ENCODE data around the gene CILP. TPM values are rescaled to one million over a fixed set of nuclear protein-coding genes. Genes with fewer than 3 reads are reported as not detected.
"Not testable (repeated sequence)": the region's sequence is repeated elsewhere in the genome, so short reads cannot be mapped to it uniquely, and the experiment has no call there.

The CILP gene
- total and polyA plus RNA-seq, 7 donors: 0.92 to 205 (median 26.7) TPM

- 0% methylated on average over 70 of the region's 70 CpGs for WGBS, 2 donors
- intact Hi-C loops (cut with DNase I): loop anchor here (1.0 kb wide), 1 partner anchor 101 kb away; the partner anchor contains the start of gene PARP16
- TF ChIP-seq EP300 (IDR thresholded peaks at IDR 0.05) (peak in 1 of 4 donors; percentile 20), POLR2A (IDR thresholded peaks at IDR 0.05) (peak; percentile 63 to 74), POLR2AphosphoS5 (IDR thresholded peaks at IDR 0.05) (peak; percentile 59 to 85 (median 76))
- TF ChIP-seq, protein P1, sequence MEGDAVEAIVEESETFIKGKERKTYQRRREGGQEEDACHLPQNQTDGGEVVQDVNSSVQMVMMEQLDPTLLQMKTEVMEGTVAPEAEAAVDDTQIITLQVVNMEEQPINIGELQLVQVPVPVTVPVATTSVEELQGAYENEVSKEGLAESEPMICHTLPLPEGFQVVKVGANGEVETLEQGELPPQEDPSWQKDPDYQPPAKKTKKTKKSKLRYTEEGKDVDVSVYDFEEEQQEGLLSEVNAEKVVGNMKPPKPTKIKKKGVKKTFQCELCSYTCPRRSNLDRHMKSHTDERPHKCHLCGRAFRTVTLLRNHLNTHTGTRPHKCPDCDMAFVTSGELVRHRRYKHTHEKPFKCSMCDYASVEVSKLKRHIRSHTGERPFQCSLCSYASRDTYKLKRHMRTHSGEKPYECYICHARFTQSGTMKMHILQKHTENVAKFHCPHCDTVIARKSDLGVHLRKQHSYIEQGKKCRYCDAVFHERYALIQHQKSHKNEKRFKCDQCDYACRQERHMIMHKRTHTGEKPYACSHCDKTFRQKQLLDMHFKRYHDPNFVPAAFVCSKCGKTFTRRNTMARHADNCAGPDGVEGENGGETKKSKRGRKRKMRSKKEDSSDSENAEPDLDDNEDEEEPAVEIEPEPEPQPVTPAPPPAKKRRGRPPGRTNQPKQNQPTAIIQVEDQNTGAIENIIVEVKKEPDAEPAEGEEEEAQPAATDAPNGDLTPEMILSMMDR (IDR thresholded peaks at IDR 0.05): no peak
- DNase-seq: peak; percentile 97
- H3K27ac ChIP-seq: peak within 1 kb of the TSS; percentile 94 to 98 (median 96)
- no peaks in the 10 kb centered on the region for H3K9me3 ChIP-seq
- peak within 1 kb of the TSS; percentile 74 to 98 (median 88) for H3K4me3 ChIP-seq
- peaks cover 0 to 1% (median 0%) of the 10 kb centered on the region in 4 donors for H3K36me3 ChIP-seq
- H3K27me3 ChIP-seq: no peaks in the 10 kb centered on the region
- H3K4me1 ChIP-seq: peaks cover 0 to 46% (median 37%) of the 10 kb centered on the region in 4 donors
Observed at GRCh38 chr15:65184868-65185717, 26.2 kb downstream of the CILP start, which contains the start of gene CLPX. CLPX (minus strand) TSS chr15:65185342; CDS start chr15:65185153, 189 bp downstream.

DNA sequence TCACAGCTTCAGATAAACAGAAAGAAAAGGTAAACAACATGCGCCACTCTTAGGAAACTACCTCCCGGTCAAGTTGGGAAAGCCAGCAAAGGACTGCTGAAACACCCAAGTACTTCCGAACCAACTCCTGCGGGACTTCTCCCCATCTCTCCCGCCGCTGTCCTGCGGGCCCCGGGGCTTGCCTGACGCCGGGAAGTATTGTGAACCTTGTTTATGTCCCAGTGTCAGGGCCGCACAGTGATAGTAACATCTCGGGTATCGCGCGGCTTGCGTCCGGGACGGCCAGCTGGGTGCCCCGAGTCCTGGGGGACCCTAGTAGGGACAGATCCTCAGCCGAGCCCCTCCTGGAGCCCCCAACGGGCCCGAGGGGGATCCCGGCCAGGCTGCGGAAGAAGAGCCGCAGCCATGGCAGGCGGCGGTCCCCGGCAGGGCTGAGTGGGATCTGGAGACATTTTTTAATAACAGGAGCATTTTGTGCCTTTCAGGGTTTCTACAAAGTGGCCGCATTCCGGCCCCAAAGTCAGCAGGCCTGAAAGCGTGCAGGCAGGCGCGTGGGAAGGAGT, 26.9 kb downstream of the CILP start:
- 0% methylated on average over 33 of the region's 33 CpGs for WGBS, 2 donors
- Histone ChIP-seq H3K4me3 (peak overlapping the region; percentile 74 to 98 (median 88)), H3K27me3 (no peaks in the 10 kb centered on the region), H3K27ac (peak overlapping the region; percentile 94 to 98 (median 96)), H3K36me3 (peaks cover 0 to 8% (median 0%) of the 10 kb centered on the region in 4 donors), H3K9me3 (no peaks in the 10 kb centered on the region), H3K4me1 (peaks cover 0 to 52% (median 36%) of the 10 kb centered on the region in 4 donors)
- intact Hi-C loops (cut with DNase I): loop anchor here (1.0 kb wide), 1 partner anchor 102 kb away; the partner anchor contains the start of gene PARP16
- TF ChIP-seq POLR2AphosphoS5 (IDR thresholded peaks at IDR 0.05): peak in 3 of 4 donors; percentile 27 to 53 (median 39)
- TF ChIP-seq, protein P1 (IDR thresholded peaks at IDR 0.05): no peak
- TF ChIP-seq POLR2A (IDR thresholded peaks at IDR 0.05): peak in 1 of 2 donors; percentile 15
- peak; percentile 86 for DNase-seq

GRCh38 chr15:65183865-65184159, 27.5 kb downstream of the CILP start:
- no peaks in the 10 kb centered on the region for H3K27me3 ChIP-seq

DNA sequence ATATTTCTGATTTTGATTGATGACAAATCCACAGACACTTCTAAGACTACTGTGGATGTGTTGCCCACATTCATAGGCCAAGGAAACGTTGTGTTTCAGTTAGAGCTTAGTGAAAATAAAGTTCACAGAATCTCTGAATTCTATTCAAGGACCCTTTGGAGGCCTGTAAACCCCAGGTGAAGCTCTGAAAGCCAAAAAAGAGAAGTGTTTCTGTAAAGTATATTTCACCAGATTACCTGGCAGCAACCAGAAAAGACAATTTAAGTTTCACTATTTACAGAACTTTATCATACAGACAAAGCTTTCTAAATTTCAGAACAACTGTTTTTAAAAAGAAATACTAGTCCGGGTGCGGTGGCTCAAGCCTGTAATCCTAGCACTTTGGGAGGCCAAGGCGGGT, 28.7 kb downstream of the CILP start:
- DNase-seq: no peak
- H3K4me3 ChIP-seq: peak overlapping the region in 1 of 4 donors; percentile 74
- peaks cover 4 to 27% (median 8%) of the 10 kb centered on the region in 4 donors for H3K36me3 ChIP-seq
- intact Hi-C loops (cut with DNase I): no loop called here
- TF ChIP-seq EP300 (IDR thresholded peaks at IDR 0.05) (no peak), POLR2AphosphoS5 (IDR thresholded peaks at IDR 0.05) (no peak), POLR2A (IDR thresholded peaks at IDR 0.05) (no peak)
- TF ChIP-seq, protein P1 (IDR thresholded peaks at IDR 0.05): no peak
- H3K27ac ChIP-seq: peak overlapping the region in 3 of 4 donors; percentile 34 to 98 (median 94)
- H3K27me3 ChIP-seq: no peaks in the 10 kb centered on the region
- peaks cover 0 to 48% (median 35%) of the 10 kb centered on the region in 4 donors for H3K4me1 ChIP-seq
- 73 to 77% methylated on average over 4 of the region's 4 CpGs for WGBS, 2 donors
- H3K9me3 ChIP-seq: no peaks in the 10 kb centered on the region

More at GRCh38 chr15:65183865-65184159, 27.5 kb downstream of the CILP start:
- WGBS, 2 donors: 1 to 6% methylated on average over 4 of the region's 4 CpGs
- Histone ChIP-seq H3K4me1 (peaks cover 0 to 48% (median 35%) of the 10 kb centered on the region in 4 donors), H3K9me3 (no peaks in the 10 kb centered on the region), H3K27ac (peak overlapping the region; percentile 94 to 98 (median 96)), H3K36me3 (peaks cover 0 to 14% (median 2%) of the 10 kb centered on the region in 4 donors), H3K4me3 (peak overlapping the region; percentile 74 to 98 (median 88))
- intact Hi-C loops (cut with DNase I): loop anchor here (1.0 kb wide), 1 partner anchor 102 kb away; the partner anchor contains the start of gene PARP16
- TF ChIP-seq EP300 (IDR thresholded peaks at IDR 0.05) (no peak), POLR2A (IDR thresholded peaks at IDR 0.05) (no peak)
- TF ChIP-seq, protein P1 (IDR thresholded peaks at IDR 0.05): no peak
- no peak for DNase-seq

DNA sequence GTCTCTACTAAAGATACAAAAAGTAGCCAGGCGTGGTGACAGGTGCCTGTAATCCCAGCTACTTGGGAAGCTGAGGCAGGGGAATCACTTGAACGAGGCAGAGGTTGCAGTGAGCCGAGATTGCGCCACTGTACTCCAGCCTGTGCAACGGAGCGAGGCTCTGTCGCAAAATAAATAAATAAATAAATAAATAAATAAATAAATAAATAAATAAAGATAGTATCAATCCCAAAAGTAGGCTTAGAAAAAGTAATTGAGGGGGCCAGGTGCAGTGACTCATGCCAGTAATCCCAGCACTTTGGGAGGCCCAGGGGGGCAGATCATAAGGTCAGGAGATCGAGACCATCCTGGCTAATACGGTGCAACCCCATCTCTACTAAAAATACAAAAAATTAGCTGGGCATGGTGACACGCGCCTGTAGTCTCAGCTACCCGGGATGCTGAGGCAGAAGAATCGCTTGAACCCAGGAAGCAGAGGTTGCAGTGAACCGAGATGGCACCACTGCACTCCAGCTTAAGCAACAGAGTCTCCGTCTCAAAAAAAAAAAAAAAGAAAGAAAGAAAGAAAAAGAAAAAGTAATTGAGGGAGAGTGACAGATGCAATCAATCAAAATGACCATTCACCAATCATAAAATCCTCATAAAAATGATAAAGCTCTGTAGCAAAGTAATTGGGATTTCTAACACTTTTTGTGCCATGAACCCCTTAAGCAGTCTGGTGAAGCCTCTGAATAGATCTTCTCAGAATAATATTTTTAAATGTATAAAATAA, 29.5 kb downstream of the CILP start:
- 86 to 90% methylated on average over 15 of the region's 15 CpGs for WGBS, 2 donors
- intact Hi-C loops (cut with DNase I); H3K4me3 ChIP-seq; H3K9me3 ChIP-seq; DNase-seq; H3K27me3 ChIP-seq: not testable (repeated sequence)
- Histone ChIP-seq H3K4me1 (peaks cover 0 to 48% (median 35%) of the 10 kb centered on the region in 4 donors), H3K36me3 (peaks cover 7 to 34% (median 14%) of the 10 kb centered on the region in 4 donors), H3K27ac (peak overlapping the region in 1 of 4 donors; percentile 94)

Measured in sigmoid colon (tissue), 7 donors.